ENCODE data around the gene PXMP4.
A peak's percentile ranks its signal among the peaks of the same experiment; 100 is the strongest.
"Not testable (repeated sequence)": the region's sequence is repeated elsewhere in the genome, so short reads cannot be mapped to it uniquely, and the experiment has no call there.

PXMP4 gene

DNA sequence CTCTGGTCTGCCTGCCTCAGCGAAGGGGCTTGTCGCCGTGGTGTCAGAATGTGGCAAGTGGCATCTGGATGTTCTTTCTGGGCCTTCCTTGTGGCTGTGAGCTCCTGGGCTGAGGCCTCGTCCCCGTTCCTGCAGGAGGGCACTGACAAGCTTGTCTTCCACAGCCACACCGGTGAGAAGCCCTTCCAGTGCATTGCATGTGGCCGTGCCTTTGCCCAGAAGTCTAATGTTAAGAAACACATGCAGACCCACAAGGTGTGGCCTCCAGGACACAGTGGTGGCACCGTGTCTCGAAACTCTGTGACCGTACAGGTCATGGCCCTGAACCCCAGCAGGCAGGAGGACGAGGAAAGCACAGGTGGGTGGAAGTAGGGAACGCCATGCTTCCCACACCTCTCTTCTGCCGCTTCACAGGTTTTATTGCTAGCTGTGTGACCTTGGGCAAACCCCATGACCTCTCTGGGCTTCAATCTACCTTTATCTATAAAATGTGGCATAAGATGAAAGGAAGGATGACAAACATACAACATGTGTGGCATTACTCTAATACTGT is 41.7 kb upstream of the PXMP4 start:
- H3K27me3 Mint-ChIP-seq (ENCODE audit: low read depth, poor library complexity): peaks cover 7% of the 10 kb centered on the region
- H3K4me3 Mint-ChIP-seq: no peak overlapping the region
- H3K27ac Mint-ChIP-seq: no peak overlapping the region
- peaks cover 11% of the 10 kb centered on the region for H3K36me3 Mint-ChIP-seq (ENCODE audit: low read depth)
- DNase-seq: no peak
- TF ChIP-seq, protein P1, sequence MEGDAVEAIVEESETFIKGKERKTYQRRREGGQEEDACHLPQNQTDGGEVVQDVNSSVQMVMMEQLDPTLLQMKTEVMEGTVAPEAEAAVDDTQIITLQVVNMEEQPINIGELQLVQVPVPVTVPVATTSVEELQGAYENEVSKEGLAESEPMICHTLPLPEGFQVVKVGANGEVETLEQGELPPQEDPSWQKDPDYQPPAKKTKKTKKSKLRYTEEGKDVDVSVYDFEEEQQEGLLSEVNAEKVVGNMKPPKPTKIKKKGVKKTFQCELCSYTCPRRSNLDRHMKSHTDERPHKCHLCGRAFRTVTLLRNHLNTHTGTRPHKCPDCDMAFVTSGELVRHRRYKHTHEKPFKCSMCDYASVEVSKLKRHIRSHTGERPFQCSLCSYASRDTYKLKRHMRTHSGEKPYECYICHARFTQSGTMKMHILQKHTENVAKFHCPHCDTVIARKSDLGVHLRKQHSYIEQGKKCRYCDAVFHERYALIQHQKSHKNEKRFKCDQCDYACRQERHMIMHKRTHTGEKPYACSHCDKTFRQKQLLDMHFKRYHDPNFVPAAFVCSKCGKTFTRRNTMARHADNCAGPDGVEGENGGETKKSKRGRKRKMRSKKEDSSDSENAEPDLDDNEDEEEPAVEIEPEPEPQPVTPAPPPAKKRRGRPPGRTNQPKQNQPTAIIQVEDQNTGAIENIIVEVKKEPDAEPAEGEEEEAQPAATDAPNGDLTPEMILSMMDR (IDR thresholded peaks at IDR 0.05): no peak
- H3K4me1 Mint-ChIP-seq: no peaks in the 10 kb centered on the region
- H3K9me3 Mint-ChIP-seq: peaks cover 5% of the 10 kb centered on the region

DNA sequence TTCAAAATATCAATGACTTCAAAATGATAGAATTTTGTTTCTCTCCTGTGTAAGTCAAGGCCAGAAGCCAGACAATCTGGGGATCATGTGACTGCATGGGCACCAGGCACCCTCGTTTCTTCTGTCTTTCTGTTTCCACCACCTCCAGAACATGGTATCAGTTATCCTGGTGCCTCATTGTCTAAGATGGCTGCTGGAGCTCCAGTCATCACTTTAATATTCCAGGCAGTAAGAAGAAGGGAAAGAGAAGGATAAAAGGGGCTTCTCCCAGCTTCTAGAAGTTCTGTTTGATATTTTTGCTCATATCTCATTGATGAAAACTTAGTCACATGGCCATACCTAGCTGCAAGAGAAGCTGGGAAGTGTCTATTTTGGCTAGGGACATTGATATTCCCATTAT is 37.3 kb upstream of the PXMP4 start:
- Mint-ChIP-seq H3K4me3 (no peak overlapping the region), H3K27ac (no peak overlapping the region), H3K4me1 (no peaks in the 10 kb centered on the region), H3K27me3 (ENCODE audit: low read depth, poor library complexity) (peaks cover 4% of the 10 kb centered on the region), H3K9me3 (peaks cover 5% of the 10 kb centered on the region), H3K36me3 (ENCODE audit: low read depth) (peaks cover 24% of the 10 kb centered on the region)
- TF ChIP-seq, protein P1 (IDR thresholded peaks at IDR 0.05): no peak
- no peak for DNase-seq

DNA sequence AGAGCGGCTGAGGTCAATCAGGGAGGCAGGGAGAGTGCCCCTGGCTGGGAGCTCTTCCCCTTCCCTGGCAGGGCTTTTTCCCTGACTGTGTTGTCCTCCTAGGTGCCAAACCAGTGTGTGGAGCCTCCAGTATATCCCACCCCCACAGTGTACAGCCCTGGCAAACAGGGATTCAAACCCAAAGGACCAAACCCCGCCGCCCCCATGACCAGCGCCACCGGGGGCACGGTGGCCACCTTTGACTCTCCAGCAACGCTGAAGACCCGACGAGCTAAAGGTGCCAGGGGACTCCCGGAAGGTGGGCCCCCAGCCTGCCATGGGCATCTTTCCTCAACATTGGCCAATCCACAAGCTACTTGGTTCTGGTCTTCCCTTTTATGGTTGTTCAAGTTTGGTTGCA is 36.9 kb upstream of the PXMP4 start:
- TF ChIP-seq, protein P1 (IDR thresholded peaks at IDR 0.05): no peak
- H3K27me3 Mint-ChIP-seq (ENCODE audit: low read depth, poor library complexity): peaks cover 4% of the 10 kb centered on the region
- H3K36me3 Mint-ChIP-seq (ENCODE audit: low read depth): peaks cover 24% of the 10 kb centered on the region
- peaks cover 5% of the 10 kb centered on the region for H3K9me3 Mint-ChIP-seq
- no peak overlapping the region for H3K27ac Mint-ChIP-seq
- no peaks in the 10 kb centered on the region for H3K4me1 Mint-ChIP-seq
- no peak overlapping the region for H3K4me3 Mint-ChIP-seq
- DNase-seq: no peak

DNA sequence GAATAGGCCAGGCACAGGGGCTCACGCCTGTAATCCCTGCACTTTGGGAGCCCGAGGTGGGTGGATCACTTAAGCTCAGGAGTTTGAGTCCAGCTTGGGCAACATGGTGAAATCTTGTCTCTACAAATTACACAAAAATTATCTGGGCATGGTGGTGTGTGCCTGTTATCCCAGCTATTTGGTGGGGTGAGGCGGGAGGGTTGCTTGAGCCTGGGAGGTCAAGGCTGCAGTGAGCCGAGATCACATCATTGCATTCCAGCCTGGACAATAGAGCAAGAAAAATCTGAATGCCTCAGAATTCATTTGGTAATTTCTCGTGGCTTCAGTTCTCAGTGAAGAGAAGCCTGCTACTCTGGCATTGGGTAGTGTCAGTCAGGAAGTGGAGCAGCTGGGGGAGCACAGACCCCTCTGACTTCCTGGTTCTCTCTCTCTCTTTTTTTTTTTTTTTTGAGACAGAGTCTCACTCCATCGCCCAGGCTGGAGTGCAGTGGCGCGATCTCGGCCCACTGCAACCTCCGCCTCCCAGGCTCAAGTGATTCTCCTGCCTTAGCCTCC is 35.9 kb upstream of the PXMP4 start:
- Mint-ChIP-seq H3K36me3 (ENCODE audit: low read depth) (peaks cover 24% of the 10 kb centered on the region), H3K27ac (peak overlapping the region; percentile 86)
- H3K9me3 Mint-ChIP-seq; H3K4me1 Mint-ChIP-seq; H3K27me3 Mint-ChIP-seq (ENCODE audit: low read depth, poor library complexity); H3K4me3 Mint-ChIP-seq; DNase-seq: not testable (repeated sequence)

DNA sequence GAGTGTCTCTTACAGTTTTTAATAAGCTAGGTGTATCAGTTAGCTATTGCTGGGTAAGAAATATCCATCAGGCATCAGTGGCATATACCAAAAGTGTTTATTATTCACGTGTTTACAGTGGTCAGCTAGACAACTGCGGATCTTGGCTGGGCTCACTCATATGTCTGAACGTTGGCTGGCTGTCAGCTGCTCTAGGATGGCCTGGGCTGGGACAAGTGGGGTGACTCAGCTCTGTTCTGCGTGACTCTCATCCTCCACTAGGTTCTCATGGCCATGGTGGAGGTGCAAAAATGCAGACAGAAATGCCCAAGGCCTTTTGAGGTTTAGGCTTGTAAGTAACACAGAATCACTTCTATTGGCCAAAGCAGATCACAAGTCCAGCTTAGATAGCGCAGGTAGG is 33.7 kb upstream of the PXMP4 start:
- DNase-seq: no peak
- Mint-ChIP-seq H3K9me3 (peaks cover 5% of the 10 kb centered on the region), H3K4me3 (no peak overlapping the region), H3K27me3 (ENCODE audit: low read depth, poor library complexity) (peaks cover 4% of the 10 kb centered on the region), H3K36me3 (ENCODE audit: low read depth) (peaks cover 24% of the 10 kb centered on the region), H3K4me1 (no peaks in the 10 kb centered on the region), H3K27ac (no peak overlapping the region)
- TF ChIP-seq, protein P1 (IDR thresholded peaks at IDR 0.05): no peak

DNA sequence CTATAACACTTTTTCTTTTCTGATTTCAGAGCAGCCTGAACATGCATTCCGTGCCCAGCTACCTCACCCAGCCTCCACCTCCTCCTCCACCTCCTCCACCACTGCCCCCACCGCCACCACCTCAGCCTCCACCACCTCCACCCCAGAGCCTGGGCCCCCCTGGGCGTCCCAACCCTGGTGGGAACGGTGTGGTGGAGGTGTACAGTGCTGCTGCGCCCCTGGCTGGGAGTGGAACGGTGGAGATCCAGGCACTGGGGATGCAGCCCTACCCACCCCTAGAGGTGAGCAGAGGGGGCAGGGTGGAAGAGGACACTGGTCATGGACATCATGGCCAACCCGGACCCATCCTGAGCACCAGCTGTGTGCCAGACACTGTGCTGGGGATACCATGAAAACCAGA is 33.0 kb upstream of the PXMP4 start:
- Mint-ChIP-seq H3K9me3 (peaks cover 5% of the 10 kb centered on the region), H3K4me3 (no peak overlapping the region), H3K36me3 (ENCODE audit: low read depth) (peaks cover 24% of the 10 kb centered on the region), H3K27ac (no peak overlapping the region), H3K4me1 (no peaks in the 10 kb centered on the region), H3K27me3 (ENCODE audit: low read depth, poor library complexity) (peaks cover 4% of the 10 kb centered on the region)
- TF ChIP-seq, protein P1 (IDR thresholded peaks at IDR 0.05): no peak
- no peak for DNase-seq
